Activated T-helper 2 cell treated with anti-CD3 and anti-CD28 coated beads, Interferon-gamma antibody, Interleukin-2, Interleukin-4, amounts not matched to agents 10 μg/mL and 5 μg/mL and 100 μg/mL, durations not matched to agents 14 hours and 24 hours and 36 hours (primary cell): ENCODE results near the gene DCTN4. TPM values are rescaled to one million over a fixed set of nuclear protein-coding genes. Genes with fewer than 3 reads are reported as not detected.
A peak's percentile ranks its signal among the peaks of the same experiment; 100 is the strongest.

Experiments
- DNase-seq: peaks from one replicate; pipeline ENCODE4 v3.0.0; 2021; ENCODE audit warnings: low spot score
- H3K27ac Mint-ChIP-seq: one replicate; pipeline ENCODE4 v1.8.0; 2021; ENCODE audit warnings: mixed read lengths
- H3K27me3 Mint-ChIP-seq: one replicate; pipeline ENCODE4 v1.8.0; 2021; ENCODE audit warnings: low read depth, mixed read lengths
- H3K36me3 Mint-ChIP-seq: one replicate; pipeline ENCODE4 v1.8.0; 2021; ENCODE audit warnings: low read depth, mixed read lengths
- H3K4me1 Mint-ChIP-seq: one replicate; pipeline ENCODE4 v1.8.0; 2021; ENCODE audit warnings: low read depth, mixed read lengths
- H3K4me3 Mint-ChIP-seq: one replicate; pipeline ENCODE4 v1.8.0; 2021; ENCODE audit warnings: low read depth, mild to moderate bottlenecking, moderate library complexity, mixed read lengths
- H3K9me3 Mint-ChIP-seq: one replicate; pipeline ENCODE4 v1.8.0; 2021; ENCODE audit warnings: mixed read lengths
- intact Hi-C: fragments of 100-400 bp; cut with micrococcal nuclease; formaldehyde crosslinking; loops from one replicate; pipeline ENCODE4 v1.15.1; 2023
- total RNA-seq: library from RNA; stranded (reverse); gene quantifications from 2 replicates; pipeline ENCODE4 v1.2.3, GENCODE V29; 2022

Gene DCTN4
- total RNA-seq, 1 donor from 2014 or later = 40.9 TPM

- no peak for DNase-seq
- H3K4me1 Mint-ChIP-seq = peaks cover 38% of the 10 kb centered on the region
- H3K27ac Mint-ChIP-seq = peak overlapping the region; percentile 77
- no peak overlapping the region for H3K4me3 Mint-ChIP-seq
- peaks cover 20% of the 10 kb centered on the region for H3K9me3 Mint-ChIP-seq
- no peaks in the 10 kb centered on the region for H3K27me3 Mint-ChIP-seq
- H3K36me3 Mint-ChIP-seq = peaks cover 14% of the 10 kb centered on the region
- intact Hi-C loops = no loop called here
These were observed 12.4 kb upstream of the DCTN4 start for GRCh38 chr5:150771034-150771795.

GRCh38 chr5:150766251-150766650, 7.4 kb upstream of the DCTN4 start:
- no peak overlapping the region for H3K4me3 Mint-ChIP-seq
- peaks cover 20% of the 10 kb centered on the region for H3K9me3 Mint-ChIP-seq
- H3K27ac Mint-ChIP-seq = no peak overlapping the region
- intact Hi-C loops = no loop called here
- no peak for DNase-seq
- no peaks in the 10 kb centered on the region for H3K27me3 Mint-ChIP-seq
- peaks cover 32% of the 10 kb centered on the region for H3K4me1 Mint-ChIP-seq
- peaks cover 12% of the 10 kb centered on the region for H3K36me3 Mint-ChIP-seq

- no peak for DNase-seq
- H3K9me3 Mint-ChIP-seq = peaks cover 17% of the 10 kb centered on the region
- no peak overlapping the region for H3K27ac Mint-ChIP-seq
- peaks cover 28% of the 10 kb centered on the region for H3K4me1 Mint-ChIP-seq
- H3K4me3 Mint-ChIP-seq = no peak overlapping the region
- no peaks in the 10 kb centered on the region for H3K27me3 Mint-ChIP-seq
- intact Hi-C loops = no loop called here
- peaks cover 10% of the 10 kb centered on the region for H3K36me3 Mint-ChIP-seq
These were observed 7.0 kb upstream of the DCTN4 start for GRCh38 chr5:150765799-150766169.

- Mint-ChIP-seq H3K36me3 (peaks cover 6% of the 10 kb centered on the region), H3K4me3 (no peak overlapping the region), H3K4me1 (peaks cover 22% of the 10 kb centered on the region), H3K27me3 (no peaks in the 10 kb centered on the region), H3K9me3 (peaks cover 12% of the 10 kb centered on the region), H3K27ac (no peak overlapping the region)
- intact Hi-C loops = no loop called here
- DNase-seq = no peak
These were observed 6.4 kb upstream of the DCTN4 start for GRCh38 chr5:150765011-150765798.

- Mint-ChIP-seq H3K27ac (peak overlapping the region; percentile 23), H3K27me3 (no peaks in the 10 kb centered on the region), H3K4me3 (no peak overlapping the region), H3K4me1 (peaks cover 24% of the 10 kb centered on the region), H3K36me3 (peaks cover 6% of the 10 kb centered on the region), H3K9me3 (peaks cover 10% of the 10 kb centered on the region)
- no peak for DNase-seq
- intact Hi-C loops = no loop called here
These were observed 5.7 kb upstream of the DCTN4 start for GRCh38 chr5:150764530-150764929.

GRCh38 chr5:150763023-150763769, 4.4 kb upstream of the DCTN4 start:
- H3K27ac Mint-ChIP-seq = peak overlapping the region; percentile 69
- intact Hi-C loops = no loop called here
- DNase-seq = no peak
- peaks cover 10% of the 10 kb centered on the region for H3K9me3 Mint-ChIP-seq
- H3K4me1 Mint-ChIP-seq = peaks cover 30% of the 10 kb centered on the region
- peaks cover 6% of the 10 kb centered on the region for H3K36me3 Mint-ChIP-seq
- no peak overlapping the region for H3K4me3 Mint-ChIP-seq
- H3K27me3 Mint-ChIP-seq = no peaks in the 10 kb centered on the region

- H3K4me3 Mint-ChIP-seq = no peak overlapping the region
- H3K4me1 Mint-ChIP-seq = peaks cover 31% of the 10 kb centered on the region
- H3K27ac Mint-ChIP-seq = peak overlapping the region; percentile 29
- peaks cover 10% of the 10 kb centered on the region for H3K9me3 Mint-ChIP-seq
- DNase-seq = no peak
- peaks cover 9% of the 10 kb centered on the region for H3K36me3 Mint-ChIP-seq
- intact Hi-C loops = no loop called here
- H3K27me3 Mint-ChIP-seq = no peaks in the 10 kb centered on the region
These were observed 3.4 kb upstream of the DCTN4 start for GRCh38 chr5:150762211-150762610.

- DNase-seq = no peak
- Mint-ChIP-seq H3K36me3 (peaks cover 28% of the 10 kb centered on the region), H3K9me3 (no peaks in the 10 kb centered on the region), H3K4me1 (peaks cover 33% of the 10 kb centered on the region), H3K27me3 (no peaks in the 10 kb centered on the region), H3K4me3 (no peak overlapping the region), H3K27ac (no peak overlapping the region)
- intact Hi-C loops = loop anchor here (2.0 kb wide), 2 partner anchors 16 to 20 kb away; partner anchors contain the start of gene SMIM3
These were observed 442 bp upstream of the DCTN4 start for GRCh38 chr5:150759334-150759583.

- H3K4me3 Mint-ChIP-seq = no peak overlapping the region
- no peak overlapping the region for H3K27ac Mint-ChIP-seq
- DNase-seq = no peak
- peaks cover 39% of the 10 kb centered on the region for H3K36me3 Mint-ChIP-seq
- peaks cover 36% of the 10 kb centered on the region for H3K4me1 Mint-ChIP-seq
- H3K9me3 Mint-ChIP-seq = no peaks in the 10 kb centered on the region
- intact Hi-C loops = loop anchor here (1.0 to 2.0 kb wide), 6 partner anchors 15 to 495 kb away; partner anchors contain the start of genes GM2A, RBM22 and SMIM3
- no peaks in the 10 kb centered on the region for H3K27me3 Mint-ChIP-seq
These were observed 650 bp downstream of the DCTN4 start for GRCh38 chr5:150758203-150758530.

GRCh38 chr5:150757087-150757649, 1.6 kb downstream of the DCTN4 start:
- Mint-ChIP-seq H3K27me3 (no peaks in the 10 kb centered on the region), H3K4me1 (peaks cover 32% of the 10 kb centered on the region), H3K27ac (peak overlapping the region; percentile 28), H3K4me3 (peak overlapping the region; percentile 68), H3K9me3 (no peaks in the 10 kb centered on the region), H3K36me3 (peaks cover 49% of the 10 kb centered on the region)
- intact Hi-C loops = no loop called here
- DNase-seq = no peak

GRCh38 chr5:150753863-150754262, 5.0 kb downstream of the DCTN4 start:
- Mint-ChIP-seq H3K27ac (no peak overlapping the region), H3K4me1 (peaks cover 33% of the 10 kb centered on the region)

GRCh38 chr5:150753463-150753862, 5.4 kb downstream of the DCTN4 start:
- no peak overlapping the region for H3K4me3 Mint-ChIP-seq
- H3K27me3 Mint-ChIP-seq = no peaks in the 10 kb centered on the region
- H3K4me1 Mint-ChIP-seq = peaks cover 33% of the 10 kb centered on the region
- no peak overlapping the region for H3K27ac Mint-ChIP-seq
- no peak for DNase-seq
- H3K36me3 Mint-ChIP-seq = peaks cover 72% of the 10 kb centered on the region
- intact Hi-C loops = no loop called here
- H3K9me3 Mint-ChIP-seq = no peaks in the 10 kb centered on the region

More at GRCh38 chr5:150753863-150754262, 5.0 kb downstream of the DCTN4 start:
- Mint-ChIP-seq H3K27me3 (no peaks in the 10 kb centered on the region), H3K36me3 (peaks cover 71% of the 10 kb centered on the region), H3K4me3 (no peak overlapping the region), H3K9me3 (no peaks in the 10 kb centered on the region)
- DNase-seq = no peak
- intact Hi-C loops = no loop called here
